ENCODE data around the gene RTN4R. TPM values are rescaled to one million over a fixed set of nuclear protein-coding genes. Genes with fewer than 3 reads are reported as not detected.
"Not testable (repeated sequence)": the region's sequence is repeated elsewhere in the genome, so short reads cannot be mapped to it uniquely, and the experiment has no call there.

RTN4R gene
- total RNA-seq, 1 donor = under 0.01 TPM

- Histone ChIP-seq H3K27me3 (ENCODE audit: insufficient read depth, low read length) (no peaks in the 10 kb centered on the region), H3K27ac (ENCODE audit: low read depth, low read length) (no peak overlapping the region), H3K4me2 (ENCODE audit: insufficient read depth, low read length) (no peak overlapping the region), H2AFZ (ENCODE audit: low read length) (no peak overlapping the region), H3K36me3 (ENCODE audit: insufficient read depth, low read length) (no peaks in the 10 kb centered on the region), H4K20me1 (ENCODE audit: insufficient read depth, low read length) (peaks cover 6% of the 10 kb centered on the region), H3K4me1 (ENCODE audit: insufficient read depth, low read length) (no peaks in the 10 kb centered on the region), H3K79me2 (ENCODE audit: insufficient read depth, low read length) (peaks cover 11% of the 10 kb centered on the region), H3K9me3 (ENCODE audit: low read depth, low read length) (no peaks in the 10 kb centered on the region), H3K4me3 (ENCODE audit: insufficient read depth, low read length) (no peak overlapping the region)
- peak; percentile 43 for DNase-seq (ENCODE audit: insufficient read length, low spot score, missing footprints)
- no peak for TF ChIP-seq CTCF (IDR thresholded peaks at IDR 0.05; ENCODE audit: extremely low read depth, low read depth, low read length)
These were observed 44.5 kb upstream of the RTN4R start for GRCh38 chr22:20312396-20313191.

DNA sequence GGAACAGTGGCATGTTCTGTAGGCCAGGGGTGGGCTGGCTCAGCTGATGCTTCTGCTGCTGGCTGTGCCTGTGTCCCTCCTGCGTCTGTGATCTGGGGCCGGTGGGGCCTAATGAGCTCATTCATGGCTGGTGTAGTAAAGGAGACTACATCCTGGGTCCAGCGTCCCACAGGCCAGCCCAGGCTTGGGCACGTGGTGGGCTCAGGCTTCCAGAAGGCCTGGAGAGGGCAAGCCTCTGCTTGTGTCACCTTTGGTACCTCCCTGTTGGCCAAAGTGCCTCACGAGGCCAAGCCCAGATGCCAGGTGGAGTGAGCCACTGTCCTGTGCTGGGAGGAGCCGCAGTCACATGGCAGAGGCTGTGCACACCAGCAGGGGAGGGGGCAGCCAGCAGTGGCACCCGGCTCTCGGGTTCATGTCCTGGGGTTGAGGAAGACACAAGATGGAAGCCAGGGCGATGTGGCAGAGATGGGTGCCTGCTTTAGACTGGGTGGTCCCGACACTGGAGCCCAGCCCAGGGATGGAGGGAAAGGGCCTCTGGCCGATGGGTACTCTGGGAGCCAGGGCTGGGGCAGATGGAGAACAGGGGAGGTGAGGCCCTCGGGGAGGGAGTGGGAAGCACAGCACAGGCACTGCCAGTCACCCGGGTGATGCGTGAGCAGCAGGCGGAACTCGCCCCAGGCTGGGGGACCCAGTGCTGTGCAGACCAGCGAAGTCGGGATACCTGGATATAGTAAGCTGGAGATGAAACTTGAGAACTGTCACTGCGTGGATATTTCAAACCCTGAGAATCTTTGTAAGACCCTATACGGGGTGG, 43.3 kb upstream of the RTN4R start:
- not testable (repeated sequence) for H3K9me3 ChIP-seq (ENCODE audit: low read depth, low read length); H3K36me3 ChIP-seq (ENCODE audit: insufficient read depth, low read length); H3K79me2 ChIP-seq (ENCODE audit: insufficient read depth, low read length); H4K20me1 ChIP-seq (ENCODE audit: insufficient read depth, low read length); H3K4me2 ChIP-seq (ENCODE audit: insufficient read depth, low read length); H2AFZ ChIP-seq (ENCODE audit: low read length); H3K27me3 ChIP-seq (ENCODE audit: insufficient read depth, low read length); H3K4me3 ChIP-seq (ENCODE audit: insufficient read depth, low read length); H3K4me1 ChIP-seq (ENCODE audit: insufficient read depth, low read length); H3K27ac ChIP-seq (ENCODE audit: low read depth, low read length)
- peak; percentile 29 for DNase-seq (ENCODE audit: insufficient read length, low spot score, missing footprints)

DNA sequence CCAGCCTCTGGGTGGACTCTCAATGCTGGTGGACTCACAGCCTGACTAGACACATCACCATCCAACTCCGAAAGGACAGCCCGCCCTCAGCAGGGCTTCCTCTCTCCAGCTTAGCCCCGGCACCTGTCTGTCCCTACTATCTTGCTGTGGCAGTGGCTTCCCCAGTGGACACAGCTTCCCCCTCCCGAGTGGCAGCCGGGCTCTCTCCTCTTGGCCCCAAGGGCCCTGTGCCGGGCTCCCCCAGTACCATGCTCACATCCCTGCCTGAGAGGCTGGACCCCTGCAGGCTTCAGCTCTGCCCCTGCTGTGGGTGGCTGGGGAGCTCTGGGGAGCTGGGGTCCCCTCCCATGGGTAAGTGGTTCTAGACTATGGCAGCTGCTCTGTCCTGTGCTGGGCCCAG, 42.7 kb upstream of the RTN4R start:
- peak; percentile 55 for DNase-seq (ENCODE audit: insufficient read length, low spot score, missing footprints)
- H3K9me3 ChIP-seq (ENCODE audit: low read depth, low read length); H4K20me1 ChIP-seq (ENCODE audit: insufficient read depth, low read length); H3K36me3 ChIP-seq (ENCODE audit: insufficient read depth, low read length); H3K4me3 ChIP-seq (ENCODE audit: insufficient read depth, low read length); H3K4me1 ChIP-seq (ENCODE audit: insufficient read depth, low read length); H3K27me3 ChIP-seq (ENCODE audit: insufficient read depth, low read length); H3K27ac ChIP-seq (ENCODE audit: low read depth, low read length); H2AFZ ChIP-seq (ENCODE audit: low read length); H3K79me2 ChIP-seq (ENCODE audit: insufficient read depth, low read length); H3K4me2 ChIP-seq (ENCODE audit: insufficient read depth, low read length): not testable (repeated sequence)

DNA sequence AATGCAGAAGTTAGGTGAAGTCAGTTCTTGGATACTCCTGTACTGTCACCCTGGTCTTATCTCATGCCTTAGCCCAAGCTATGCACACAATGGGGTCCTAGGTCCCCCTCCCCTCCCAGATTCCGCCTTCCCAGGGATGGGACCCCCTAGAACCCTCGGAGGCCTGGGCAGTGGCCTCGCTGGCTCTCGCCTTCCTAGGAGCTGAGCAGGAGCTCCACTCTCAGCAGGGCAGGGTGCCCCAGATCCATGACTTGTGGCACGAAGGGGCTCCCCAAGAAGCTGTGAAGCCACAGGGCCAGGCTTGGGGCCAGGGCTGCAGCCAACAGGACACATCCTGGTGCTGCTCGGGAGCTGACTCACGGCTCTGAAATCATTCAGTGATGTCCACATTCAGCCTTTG, 42.1 kb upstream of the RTN4R start:
- H3K4me3 ChIP-seq (ENCODE audit: insufficient read depth, low read length); H3K27ac ChIP-seq (ENCODE audit: low read depth, low read length); H3K4me2 ChIP-seq (ENCODE audit: insufficient read depth, low read length); H3K27me3 ChIP-seq (ENCODE audit: insufficient read depth, low read length); H3K9me3 ChIP-seq (ENCODE audit: low read depth, low read length); H3K79me2 ChIP-seq (ENCODE audit: insufficient read depth, low read length); H3K4me1 ChIP-seq (ENCODE audit: insufficient read depth, low read length); H3K36me3 ChIP-seq (ENCODE audit: insufficient read depth, low read length); H4K20me1 ChIP-seq (ENCODE audit: insufficient read depth, low read length); H2AFZ ChIP-seq (ENCODE audit: low read length); DNase-seq (ENCODE audit: insufficient read length, low spot score, missing footprints): not testable (repeated sequence)

DNA sequence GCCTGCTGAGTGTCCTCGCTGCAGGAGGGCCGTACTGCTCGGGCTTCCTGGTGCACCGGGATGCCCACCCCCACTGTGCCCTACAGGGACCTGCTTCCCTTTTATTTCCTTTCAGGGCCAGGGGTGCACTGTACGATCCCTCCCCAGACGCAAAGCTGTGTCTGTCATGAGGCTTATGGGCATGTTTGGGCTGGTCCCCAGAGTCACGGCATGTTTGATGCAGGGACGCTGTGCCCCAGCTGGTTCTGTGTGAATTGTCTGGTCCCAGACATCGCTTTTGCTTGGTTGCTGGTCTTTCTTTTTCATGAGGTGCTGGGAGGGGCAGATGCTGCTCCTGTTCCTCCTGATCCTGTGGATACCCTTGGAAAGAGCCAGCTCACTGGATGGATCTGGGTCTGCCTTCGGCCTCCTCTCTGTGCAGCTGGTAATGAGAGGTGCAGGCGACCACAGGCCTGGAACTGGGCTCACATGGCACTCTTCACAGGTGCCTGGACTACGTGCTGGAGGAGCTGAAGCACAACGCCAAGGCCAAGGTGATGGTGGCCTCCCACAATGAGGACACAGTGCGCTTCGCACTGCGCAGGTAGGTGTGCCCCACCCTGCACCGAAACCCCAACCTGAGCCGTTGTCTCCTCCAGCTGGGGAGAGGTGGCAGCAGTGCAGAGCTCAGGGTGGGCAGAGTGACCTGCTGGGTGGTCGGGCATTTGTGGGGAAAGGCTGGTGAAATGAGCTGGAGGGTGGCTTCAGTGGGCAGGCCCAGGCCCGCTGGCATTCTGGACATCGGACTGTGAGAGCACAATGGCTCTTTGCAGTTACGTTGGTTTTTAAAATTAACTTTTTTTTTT, 40.9 kb upstream of the RTN4R start:
- peak; percentile 26 for DNase-seq (ENCODE audit: insufficient read length, low spot score, missing footprints)
- H3K36me3 ChIP-seq (ENCODE audit: insufficient read depth, low read length) = not testable (repeated sequence)

GRCh38 chr22:20307448-20308447, 39.6 kb upstream of the RTN4R start:
- not testable (repeated sequence) for H3K4me1 ChIP-seq (ENCODE audit: insufficient read depth, low read length); H3K4me3 ChIP-seq (ENCODE audit: insufficient read depth, low read length); H3K27ac ChIP-seq (ENCODE audit: low read depth, low read length); H3K9me3 ChIP-seq (ENCODE audit: low read depth, low read length); H2AFZ ChIP-seq (ENCODE audit: low read length); H4K20me1 ChIP-seq (ENCODE audit: insufficient read depth, low read length); H3K79me2 ChIP-seq (ENCODE audit: insufficient read depth, low read length); H3K27me3 ChIP-seq (ENCODE audit: insufficient read depth, low read length); H3K4me2 ChIP-seq (ENCODE audit: insufficient read depth, low read length); H3K36me3 ChIP-seq (ENCODE audit: insufficient read depth, low read length)
- DNase-seq (ENCODE audit: insufficient read length, low spot score, missing footprints) = peak; percentile 27

More for the DNA sequence above, 40.9 kb upstream of the RTN4R start:
- H2AFZ ChIP-seq (ENCODE audit: low read length); H3K27ac ChIP-seq (ENCODE audit: low read depth, low read length); H3K4me3 ChIP-seq (ENCODE audit: insufficient read depth, low read length); H3K4me1 ChIP-seq (ENCODE audit: insufficient read depth, low read length); H3K79me2 ChIP-seq (ENCODE audit: insufficient read depth, low read length); H3K9me3 ChIP-seq (ENCODE audit: low read depth, low read length); H3K4me2 ChIP-seq (ENCODE audit: insufficient read depth, low read length); H4K20me1 ChIP-seq (ENCODE audit: insufficient read depth, low read length); H3K27me3 ChIP-seq (ENCODE audit: insufficient read depth, low read length): not testable (repeated sequence)

Measured in osteoblast (primary cell).